NCI-H146 treated with DMSO at 0.1 percent for 48 hours (cell line): ENCODE results near the gene JAZF1.
A peak's percentile ranks its signal among the peaks of the same experiment; 100 is the strongest.

Experiments
- DNase-seq: peaks from one replicate; lab custom pipeline; 2025; ENCODE audit not compliant: unreplicated experiment; lab: John Stamatoyannopoulos, UW

JAZF1 gene

DNA sequence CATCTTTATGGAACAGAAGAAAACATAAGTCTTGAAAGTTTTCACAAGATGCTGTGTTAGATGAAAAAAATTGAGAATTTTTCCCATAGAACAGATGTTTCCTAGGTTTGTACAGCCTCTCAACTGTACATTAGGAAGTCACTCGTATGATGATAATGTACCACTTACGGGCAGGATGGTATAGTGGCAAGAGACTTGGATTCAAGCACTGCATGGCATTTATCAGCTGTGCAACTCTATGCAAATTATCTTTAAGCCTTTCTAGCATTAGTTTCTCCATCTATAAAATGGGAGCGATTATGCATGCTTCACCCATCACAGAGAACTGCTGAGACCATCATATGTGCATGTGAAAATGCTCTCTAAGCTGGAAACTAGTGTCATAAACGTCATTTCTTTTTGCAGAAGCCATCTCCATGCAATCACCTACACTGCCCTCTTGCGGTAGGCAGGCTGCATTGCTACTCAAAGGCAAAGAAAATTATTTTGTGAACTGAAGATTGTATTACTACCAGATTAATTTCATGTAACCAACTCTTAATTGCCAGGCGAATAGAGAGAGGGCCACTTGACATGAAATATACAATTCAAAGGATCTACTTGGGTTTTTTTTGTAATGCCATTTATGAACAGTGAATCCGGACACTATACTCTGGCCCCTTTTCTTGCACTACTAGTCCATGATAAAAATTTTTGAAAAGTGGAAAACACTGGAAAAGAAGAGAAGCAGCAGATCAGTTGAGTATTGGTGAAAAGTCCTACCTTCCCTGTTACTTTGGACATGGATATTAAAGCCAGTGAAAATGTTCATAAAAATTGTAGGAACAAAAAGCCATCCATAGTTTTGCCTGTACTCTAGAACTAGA is 102.3 kb downstream of the JAZF1 start:
- DNase-seq = peak; percentile 29

GRCh38 chr7:28077616-28078015 is 103.0 kb downstream of the JAZF1 start:
- DNase-seq = no peak

- DNase-seq = no peak
Measured at GRCh38 chr7:28076423-28077200, 104.0 kb downstream of the JAZF1 start.

- no peak for DNase-seq
Measured at GRCh38 chr7:28075674-28076358, 104.8 kb downstream of the JAZF1 start.

DNA sequence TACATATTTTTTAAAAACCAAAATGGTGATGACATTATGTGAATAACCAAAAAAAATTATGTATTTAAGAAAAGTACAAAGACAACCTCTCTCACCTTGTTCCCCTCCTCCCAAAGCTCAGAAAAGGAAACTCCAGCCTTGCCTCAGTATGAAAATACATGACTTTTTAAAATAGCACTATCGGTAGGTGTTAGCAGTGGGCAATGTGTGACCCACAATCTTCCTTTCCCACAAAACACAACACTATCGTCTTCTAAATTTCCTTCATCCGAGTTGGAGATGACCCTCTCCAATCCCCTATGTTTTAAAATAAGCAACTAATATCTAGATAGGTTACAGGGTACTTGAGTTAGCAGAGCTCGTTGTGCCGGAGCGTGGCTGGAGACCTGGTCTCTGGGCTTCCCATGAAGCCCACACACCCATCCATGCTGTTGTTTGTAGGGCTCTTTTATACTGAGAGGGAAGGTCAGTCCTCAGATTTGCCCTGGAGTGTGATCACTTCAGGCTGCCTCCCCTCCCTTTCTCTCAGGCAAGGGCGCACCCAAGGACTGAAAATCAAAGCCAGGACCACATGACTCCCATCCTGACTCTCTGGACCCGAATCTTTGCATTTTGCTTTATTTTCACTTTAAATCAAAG is 107.6 kb downstream of the JAZF1 start:
- DNase-seq = no peak

DNA sequence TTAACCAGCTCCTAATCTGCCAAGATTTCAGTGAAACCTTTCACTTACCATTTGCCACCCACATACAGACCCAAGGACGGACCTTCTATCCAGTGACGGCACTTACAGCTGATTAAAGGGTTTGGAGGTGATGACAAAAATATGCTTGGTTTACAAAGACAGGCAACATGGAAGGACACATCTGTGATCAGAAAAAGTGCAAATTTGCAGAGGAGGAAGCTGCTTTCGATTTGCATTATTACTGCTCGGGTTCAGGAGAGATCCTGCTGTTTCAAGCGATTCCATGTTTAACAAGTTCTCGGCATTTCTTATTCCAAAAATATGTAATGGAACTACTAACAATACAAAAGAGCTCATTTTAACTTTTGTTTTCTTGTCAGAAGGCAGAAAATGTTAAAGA is 109.0 kb downstream of the JAZF1 start:
- no peak for DNase-seq

GRCh38 chr7:28070297-28071055 is 110.1 kb downstream of the JAZF1 start:
- DNase-seq = no peak

DNA sequence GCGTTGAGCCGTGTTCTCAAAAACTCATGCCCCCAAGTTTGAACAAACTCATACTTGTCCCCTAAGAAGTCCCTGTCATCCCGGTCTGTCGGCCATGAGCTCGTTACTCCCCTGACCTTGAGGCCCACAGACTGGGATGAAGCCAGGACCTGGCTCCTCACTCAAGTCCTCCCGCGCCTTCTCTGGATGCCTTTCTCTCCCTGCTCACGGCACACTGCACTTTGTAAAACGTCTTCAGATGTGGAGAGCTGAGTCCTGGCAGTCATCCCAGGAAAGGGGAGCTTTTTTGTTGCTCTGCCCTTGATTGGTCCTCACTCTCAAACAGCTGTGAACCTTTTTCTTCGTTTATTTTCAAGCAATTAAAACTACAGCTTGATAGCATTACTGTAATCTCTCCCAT is 110.8 kb downstream of the JAZF1 start:
- DNase-seq = no peak

DNA sequence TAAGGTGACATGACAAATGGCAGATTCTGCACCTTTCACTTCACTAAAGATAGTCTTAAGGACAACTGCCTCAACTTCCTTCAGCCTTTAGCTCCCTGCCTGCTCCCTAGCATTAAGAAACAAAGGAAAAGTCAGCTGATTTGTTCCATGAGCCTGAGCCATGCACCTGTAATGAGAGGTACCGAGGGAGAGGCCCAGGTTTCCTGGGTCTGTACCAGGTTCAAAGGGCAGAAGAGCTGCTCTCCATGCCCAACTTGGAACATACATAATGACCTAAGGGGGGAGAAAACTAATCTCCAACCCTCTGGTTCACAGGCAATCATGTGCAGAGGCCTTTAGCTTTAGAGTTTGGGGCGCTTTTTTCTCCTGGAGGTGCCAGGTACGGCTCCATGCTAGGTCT is 111.2 kb downstream of the JAZF1 start:
- no peak for DNase-seq

GRCh38 chr7:28068811-28069216 is 111.8 kb downstream of the JAZF1 start:
- DNase-seq = no peak

- DNase-seq = no peak
Measured at GRCh38 chr7:28067171-28067570, 113.4 kb downstream of the JAZF1 start.

GRCh38 chr7:28065721-28066285 is 114.8 kb downstream of the JAZF1 start:
- DNase-seq = no peak

DNA sequence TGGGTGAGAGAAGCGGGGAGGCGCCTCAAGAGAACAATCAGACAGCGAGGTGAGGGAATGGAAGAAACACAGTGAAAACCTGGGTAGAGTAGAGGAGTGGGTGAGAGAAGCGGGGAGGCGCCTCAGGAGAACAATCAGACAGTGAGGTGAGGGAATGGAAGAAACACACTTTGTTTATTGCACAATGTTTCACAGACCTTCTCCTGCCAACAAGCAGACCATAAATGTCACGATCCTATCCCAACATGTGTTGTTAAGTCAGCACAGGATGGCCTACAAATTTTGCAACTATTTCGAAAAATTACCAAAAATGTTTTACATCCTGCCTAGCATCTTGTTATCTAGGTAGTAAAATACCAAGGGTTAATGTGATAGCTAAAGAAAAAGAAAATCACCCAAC is 115.3 kb downstream of the JAZF1 start:
- no peak for DNase-seq

GRCh38 chr7:28064437-28064836 is 116.2 kb downstream of the JAZF1 start:
- no peak for DNase-seq

GRCh38 chr7:28062197-28062991 is 118.2 kb downstream of the JAZF1 start:
- peak; percentile 42 for DNase-seq

- no peak for DNase-seq
Measured at GRCh38 chr7:28061824-28062196, 118.8 kb downstream of the JAZF1 start.

DNA sequence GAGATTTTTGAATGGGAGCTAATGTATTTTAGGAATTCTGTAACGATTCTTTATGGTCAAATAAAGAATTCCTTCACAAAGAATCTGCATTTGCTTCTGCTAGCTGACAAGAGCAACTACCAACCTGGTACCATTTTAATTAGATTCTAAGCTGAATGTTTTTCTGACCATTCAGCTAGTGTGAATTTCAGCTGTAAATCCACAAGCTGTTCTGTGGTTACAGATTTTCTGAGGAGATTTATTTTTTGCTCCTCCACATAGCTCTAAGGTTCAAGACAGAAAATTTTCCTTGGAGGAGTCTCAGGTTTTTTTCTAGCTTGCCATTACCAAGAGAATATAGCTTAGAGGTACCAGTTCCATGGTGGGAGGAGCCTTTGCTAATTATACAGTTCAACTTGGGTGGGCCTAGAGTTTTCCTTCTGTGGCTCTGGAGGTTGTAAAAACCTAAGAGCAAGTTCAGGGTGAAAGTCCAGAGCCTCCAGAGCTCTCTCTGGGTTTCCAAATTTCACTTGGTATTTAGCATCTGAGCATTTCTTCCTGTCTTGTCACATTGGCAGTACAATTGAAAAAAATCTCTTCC is 120.1 kb downstream of the JAZF1 start:
- no peak for DNase-seq

GRCh38 chr7:28055161-28055544 is 125.4 kb downstream of the JAZF1 start:
- no peak for DNase-seq

DNA sequence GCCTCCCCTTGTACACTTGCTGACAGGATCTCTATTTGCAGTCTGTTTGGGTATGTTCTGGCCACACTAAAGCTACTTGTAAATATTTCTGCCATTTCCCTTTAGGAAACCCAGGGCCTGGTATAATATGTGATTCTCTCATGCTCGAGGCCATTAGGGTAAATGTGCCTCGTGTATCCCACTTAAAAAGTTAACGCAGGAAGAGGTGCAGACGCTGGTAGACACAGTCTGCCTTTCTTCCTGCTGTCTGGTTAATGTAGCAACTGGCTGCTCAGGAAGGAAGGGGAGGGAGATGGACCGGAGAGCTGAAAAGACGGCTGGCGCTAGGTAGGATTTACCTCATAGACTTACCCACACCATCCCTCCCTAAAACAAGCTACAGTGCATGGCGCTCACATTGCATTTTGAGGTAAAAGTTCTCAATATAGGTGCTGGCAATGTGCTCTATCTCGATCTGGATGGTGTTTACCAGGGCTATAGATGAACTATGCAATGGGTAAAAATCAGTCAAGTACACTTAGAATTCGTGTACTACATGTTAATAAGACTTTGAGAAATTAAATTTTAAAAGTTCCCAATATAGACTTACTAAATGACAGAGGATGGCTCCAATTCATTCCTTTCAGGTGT is 125.9 kb downstream of the JAZF1 start:
- no peak for DNase-seq
